ENCODE measurements around the gene QSOX2. TPM values are rescaled to one million over a fixed set of nuclear protein-coding genes. Genes with fewer than 3 reads are reported as not detected.

The QSOX2 gene
- total RNA-seq, 4 donors from 2014 or later: 5.1 to 23.9 (median 7.4) TPM

DNA sequence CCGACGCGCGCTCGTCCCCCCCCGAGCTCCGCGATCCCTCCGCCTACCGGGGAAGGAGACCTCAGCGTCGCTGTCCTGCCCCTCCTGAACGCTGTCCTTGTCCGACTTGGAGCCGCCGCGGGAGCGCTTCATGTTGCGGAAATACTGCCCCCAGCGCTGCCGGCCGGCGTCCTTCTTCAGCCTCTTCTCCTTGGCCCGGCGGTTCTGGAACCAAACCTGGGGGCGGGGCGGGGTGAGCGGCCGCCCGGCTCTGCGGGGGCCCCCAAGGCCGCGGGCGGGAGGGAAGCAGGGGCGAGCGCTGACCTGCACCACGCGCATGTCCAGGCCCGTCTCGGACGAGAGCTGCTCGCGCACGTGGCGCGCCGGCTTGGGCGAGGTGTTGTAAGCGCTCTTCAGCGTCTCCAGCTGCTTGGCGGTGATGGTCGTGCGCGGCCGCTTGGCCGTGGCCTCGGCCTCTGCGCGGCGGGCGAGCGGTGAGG, 47.0 kb downstream of the QSOX2 start:
- TF ChIP-seq POLR2A (IDR thresholded peaks at IDR 0.05) (no peak), CTCF (IDR thresholded peaks at IDR 0.05) (no peak)
- Histone ChIP-seq H3K27me3 (peaks cover 0 to 80% of the 10 kb centered on the region in 2 donors), H3K36me3 (no peaks in the 10 kb centered on the region), H3K4me1 (peaks cover 0 to 9% (median 4%) of the 10 kb centered on the region in 4 donors), H3K27ac (no peak overlapping the region), H3K4me3 (no peak overlapping the region), H3K9me3 (no peaks in the 10 kb centered on the region)
- no peak for DNase-seq

- H3K4me3 ChIP-seq: no peak overlapping the region
- TF ChIP-seq CTCF (IDR thresholded peaks at IDR 0.05): no peak
- no peak for TF ChIP-seq POLR2A (IDR thresholded peaks at IDR 0.05)
- peaks cover 0 to 9% (median 4%) of the 10 kb centered on the region in 4 donors for H3K4me1 ChIP-seq
- no peak overlapping the region for H3K27ac ChIP-seq
- H3K9me3 ChIP-seq: no peaks in the 10 kb centered on the region
- H3K36me3 ChIP-seq: no peaks in the 10 kb centered on the region
- no peak for DNase-seq
- H3K27me3 ChIP-seq: peaks cover 0 to 81% of the 10 kb centered on the region in 2 donors
These were observed 47.5 kb downstream of the QSOX2 start for GRCh38 chr9:136197930-136198604.

GRCh38 chr9:136197084-136197875, 48.3 kb downstream of the QSOX2 start:
- TF ChIP-seq CTCF (IDR thresholded peaks at IDR 0.05) (no peak), POLR2A (IDR thresholded peaks at IDR 0.05) (no peak)
- H3K36me3 ChIP-seq: no peaks in the 10 kb centered on the region
- peaks cover 0 to 8% (median 3%) of the 10 kb centered on the region in 4 donors for H3K4me1 ChIP-seq
- no peaks in the 10 kb centered on the region for H3K9me3 ChIP-seq
- no peak overlapping the region for H3K27ac ChIP-seq
- H3K27me3 ChIP-seq: peaks cover 0 to 83% of the 10 kb centered on the region in 2 donors
- no peak overlapping the region for H3K4me3 ChIP-seq
- DNase-seq: no peak

DNA sequence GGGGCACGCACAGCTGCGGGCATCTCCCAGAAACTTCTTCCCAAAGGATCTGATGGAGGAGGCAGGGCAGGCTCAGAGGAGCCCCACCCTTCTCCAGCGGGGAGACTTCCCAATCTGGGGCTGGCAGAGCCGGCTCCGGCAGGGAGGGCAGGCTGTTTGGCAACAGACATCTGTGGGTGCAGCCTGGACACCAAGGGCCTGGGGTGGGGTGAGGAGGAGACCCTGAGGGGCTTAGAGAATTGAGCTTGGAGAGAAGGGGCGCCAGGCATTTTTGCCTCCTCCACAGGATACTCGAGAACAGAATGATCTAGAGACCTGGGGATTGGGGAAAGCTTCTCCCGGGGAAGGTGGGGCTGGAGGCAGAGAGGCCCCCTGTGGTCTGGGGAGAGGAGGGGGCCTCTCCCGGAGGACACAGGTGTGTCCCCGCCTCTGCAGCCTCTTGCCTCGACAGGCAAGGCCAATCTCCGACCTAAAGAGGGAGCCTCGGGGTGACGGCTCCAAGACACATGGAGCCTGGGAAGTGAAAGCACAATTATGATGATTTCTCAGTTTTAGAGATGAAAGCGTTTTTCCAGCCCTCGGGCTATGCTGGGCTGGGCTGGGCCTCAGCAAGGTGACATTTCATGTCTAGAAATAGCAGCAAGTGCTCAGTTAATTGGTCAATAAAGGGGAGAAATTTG, 49.1 kb downstream of the QSOX2 start:
- Histone ChIP-seq H3K36me3 (no peaks in the 10 kb centered on the region), H3K27ac (no peak overlapping the region), H3K4me1 (peaks cover 0 to 8% (median 3%) of the 10 kb centered on the region in 4 donors), H3K4me3 (no peak overlapping the region), H3K27me3 (peaks cover 0 to 80% of the 10 kb centered on the region in 2 donors), H3K9me3 (no peaks in the 10 kb centered on the region)
- DNase-seq: no peak
- TF ChIP-seq CTCF (IDR thresholded peaks at IDR 0.05) (no peak), POLR2A (IDR thresholded peaks at IDR 0.05) (no peak)

GRCh38 chr9:136194540-136194939, 51.1 kb downstream of the QSOX2 start:
- Histone ChIP-seq H3K4me1 (peaks cover 0 to 8% (median 3%) of the 10 kb centered on the region in 4 donors), H3K27me3 (peaks cover 0 to 61% of the 10 kb centered on the region in 2 donors), H3K36me3 (no peaks in the 10 kb centered on the region), H3K9me3 (no peaks in the 10 kb centered on the region), H3K4me3 (no peak overlapping the region), H3K27ac (no peak overlapping the region)
- no peak for DNase-seq
- TF ChIP-seq CTCF (IDR thresholded peaks at IDR 0.05) (no peak), POLR2A (IDR thresholded peaks at IDR 0.05) (no peak)

Measured in Peyer's patch (tissue), 4 donors.